ENCODE measurements around the gene CUX1.
"Not testable (repeated sequence)": the region's sequence is repeated elsewhere in the genome, so short reads cannot be mapped to it uniquely, and the experiment has no call there.

CUX1 gene

DNA sequence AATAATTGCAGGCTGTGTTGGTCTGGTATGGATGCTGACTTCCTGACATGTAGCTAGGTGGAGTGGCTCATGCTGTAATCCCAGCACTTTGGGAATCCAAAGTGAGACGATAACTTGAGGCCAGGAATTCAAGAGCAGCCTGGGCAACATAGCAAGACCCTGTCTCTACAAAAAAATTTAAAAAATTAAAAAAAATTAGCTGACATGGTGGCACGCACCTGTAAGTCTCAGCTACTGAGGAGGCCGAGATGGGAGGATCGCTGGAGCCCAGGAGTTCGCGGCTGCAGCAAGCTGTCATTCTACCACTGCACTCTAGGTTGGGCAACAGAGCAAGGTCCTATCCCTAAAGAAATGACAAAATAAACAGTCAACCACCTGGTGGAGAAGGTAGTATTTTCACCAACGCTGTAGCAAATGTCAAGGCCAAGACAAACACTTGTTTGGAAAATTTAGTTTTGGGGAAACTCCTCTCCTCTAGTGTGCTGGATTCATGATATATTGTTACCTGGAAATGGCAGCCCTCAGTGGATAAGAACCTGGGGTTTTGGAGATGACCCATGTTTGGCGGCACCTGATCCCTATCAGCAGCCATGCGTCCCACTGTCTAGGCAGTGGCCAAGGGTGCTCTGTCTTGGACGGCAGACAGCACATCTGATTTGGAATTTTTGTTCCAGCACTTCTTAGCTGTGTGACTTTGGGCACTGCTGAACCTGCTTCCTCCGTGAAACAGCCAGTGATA is 29.5 kb downstream of the CUX1 start:
- Histone ChIP-seq H3K9ac (ENCODE audit: low read length) (no peak overlapping the region), H3K27me3 (replicated peaks; ENCODE audit: control insufficient read depth, insufficient read depth, low read length) (no peaks in the 10 kb centered on the region), H3K36me3 (ENCODE audit: control insufficient read depth, insufficient read depth, low read length, severe bottlenecking) (peaks cover 5% of the 10 kb centered on the region), H3K9me3 (ENCODE audit: control insufficient read depth, low read length) (peaks cover 6% of the 10 kb centered on the region), H3K4me3 (ENCODE audit: low read length) (no peak overlapping the region), H3K4me1 (ENCODE audit: control insufficient read depth, insufficient read depth, low read length) (no peaks in the 10 kb centered on the region)
- no peak for DNase-seq (ENCODE audit: low read depth)

DNA sequence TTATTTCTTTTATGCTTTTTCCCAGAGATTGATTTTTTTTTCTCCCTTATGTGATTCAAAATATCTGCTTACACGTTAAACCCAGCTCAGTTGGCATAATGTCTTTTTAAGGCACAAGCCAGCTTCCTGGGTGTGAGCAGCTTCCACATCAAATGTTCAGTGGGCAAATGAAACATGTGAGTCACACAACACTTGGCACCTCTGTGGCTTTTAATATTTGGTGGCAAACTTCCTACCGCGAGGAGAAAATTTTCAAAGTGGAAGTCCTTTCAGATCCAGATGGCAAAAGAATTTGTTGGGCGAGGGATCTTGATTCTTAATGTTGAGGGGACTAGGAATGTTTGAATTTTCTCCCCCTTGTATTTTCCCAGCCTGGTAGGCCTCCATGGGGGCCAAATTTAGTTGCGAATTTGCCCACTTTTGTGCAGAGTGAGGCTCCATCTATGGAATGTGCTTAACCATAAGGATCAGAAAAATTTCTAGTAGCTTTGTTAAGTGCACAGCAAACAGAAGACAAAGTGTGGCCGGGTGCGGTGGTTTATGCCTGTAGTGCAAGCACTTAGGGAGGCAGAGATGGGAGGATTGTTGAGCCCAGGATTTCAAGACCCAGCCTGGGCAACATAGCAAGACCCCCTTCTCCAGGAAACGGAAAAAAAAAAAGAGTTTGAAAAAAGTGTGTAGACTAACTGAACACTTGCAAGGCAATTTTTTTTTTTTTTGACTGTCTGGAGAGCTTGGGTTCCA is 31.0 kb downstream of the CUX1 start:
- no peaks in the 10 kb centered on the region for H3K4me1 ChIP-seq (ENCODE audit: control insufficient read depth, insufficient read depth, low read length)
- H3K27me3 ChIP-seq (replicated peaks; ENCODE audit: control insufficient read depth, insufficient read depth, low read length), result no peaks in the 10 kb centered on the region
- no peak for DNase-seq (ENCODE audit: low read depth)
- H3K9ac ChIP-seq (ENCODE audit: low read length), result no peak overlapping the region
- no peak overlapping the region for H3K4me3 ChIP-seq (ENCODE audit: low read length)
- H3K9me3 ChIP-seq (ENCODE audit: control insufficient read depth, low read length), result peaks cover 6% of the 10 kb centered on the region
- peaks cover 5% of the 10 kb centered on the region for H3K36me3 ChIP-seq (ENCODE audit: control insufficient read depth, insufficient read depth, low read length, severe bottlenecking)

DNA sequence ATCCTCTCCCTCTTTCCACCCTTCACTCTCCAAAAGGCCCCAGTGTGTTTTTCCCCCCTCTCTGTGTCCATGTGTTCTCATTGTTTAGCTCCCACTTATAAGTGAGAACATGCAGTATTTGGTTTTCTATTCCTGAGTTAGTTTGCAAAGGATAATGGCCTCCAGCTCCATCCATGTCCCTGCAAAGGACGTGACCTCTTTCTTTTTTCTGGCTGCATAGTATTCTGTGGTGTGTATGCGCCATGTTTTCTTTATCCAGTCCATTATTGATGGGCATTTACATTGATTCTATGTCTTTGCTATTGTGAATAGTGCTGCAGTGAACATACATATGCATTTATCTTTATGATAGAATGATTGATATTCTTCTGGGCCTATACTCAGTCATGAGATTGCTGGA is 31.9 kb downstream of the CUX1 start:
- not testable (repeated sequence) for H3K36me3 ChIP-seq (ENCODE audit: control insufficient read depth, insufficient read depth, low read length, severe bottlenecking); DNase-seq (ENCODE audit: low read depth); H3K9ac ChIP-seq (ENCODE audit: low read length); H3K4me3 ChIP-seq (ENCODE audit: low read length); H3K27me3 ChIP-seq (replicated peaks; ENCODE audit: control insufficient read depth, insufficient read depth, low read length); H3K9me3 ChIP-seq (ENCODE audit: control insufficient read depth, low read length); H3K4me1 ChIP-seq (ENCODE audit: control insufficient read depth, insufficient read depth, low read length)

DNA sequence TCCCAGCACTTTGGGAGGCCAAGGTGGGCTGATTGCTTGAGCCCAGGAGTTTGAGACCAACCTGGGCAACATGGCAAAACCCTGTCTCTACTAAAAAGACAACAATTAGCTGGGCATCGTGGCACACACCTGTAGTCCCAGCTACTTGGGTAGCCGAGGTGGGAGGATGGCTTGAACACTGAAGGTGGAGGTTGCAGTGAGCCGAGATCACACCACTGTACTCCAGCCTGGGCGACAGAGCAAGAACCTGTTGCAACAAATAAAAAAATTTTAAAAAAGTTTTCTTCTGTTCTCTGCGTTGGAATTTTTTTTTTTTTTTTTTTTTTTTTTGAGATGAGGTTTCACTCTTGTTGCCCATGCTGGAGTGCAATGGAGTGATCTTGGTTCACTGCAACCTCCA is 34.9 kb downstream of the CUX1 start:
- not testable (repeated sequence) for H3K9me3 ChIP-seq (ENCODE audit: control insufficient read depth, low read length); H3K4me1 ChIP-seq (ENCODE audit: control insufficient read depth, insufficient read depth, low read length); H3K4me3 ChIP-seq (ENCODE audit: low read length); H3K9ac ChIP-seq (ENCODE audit: low read length); H3K27me3 ChIP-seq (replicated peaks; ENCODE audit: control insufficient read depth, insufficient read depth, low read length); H3K36me3 ChIP-seq (ENCODE audit: control insufficient read depth, insufficient read depth, low read length, severe bottlenecking); DNase-seq (ENCODE audit: low read depth)

DNA sequence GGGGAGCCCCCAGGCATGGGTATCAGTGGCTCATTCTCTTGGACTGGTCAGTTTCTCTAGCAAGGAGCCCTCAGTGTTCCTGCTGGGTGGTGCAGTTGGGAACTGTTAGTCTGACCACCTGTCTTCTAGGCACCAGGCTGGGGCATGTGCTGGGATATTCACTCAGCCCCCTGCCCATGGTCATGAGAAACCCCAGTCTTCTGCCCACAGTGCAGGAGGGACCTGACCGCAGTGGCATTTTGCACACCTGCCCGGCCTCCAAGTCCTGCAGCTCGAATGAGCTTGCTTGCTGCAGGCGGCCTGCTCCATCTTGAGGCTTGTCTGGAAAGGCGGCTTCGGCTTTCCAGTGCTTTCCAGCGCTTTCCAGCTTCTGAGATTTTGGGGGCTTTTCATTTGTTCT is 36.3 kb downstream of the CUX1 start:
- H3K4me1 ChIP-seq (ENCODE audit: control insufficient read depth, insufficient read depth, low read length), result peaks cover 6% of the 10 kb centered on the region
- no peaks in the 10 kb centered on the region for H3K9me3 ChIP-seq (ENCODE audit: control insufficient read depth, low read length)
- H3K27me3 ChIP-seq (replicated peaks; ENCODE audit: control insufficient read depth, insufficient read depth, low read length), result no peaks in the 10 kb centered on the region
- DNase-seq (ENCODE audit: low read depth), result no peak
- H3K9ac ChIP-seq (ENCODE audit: low read length), result no peak overlapping the region
- no peaks in the 10 kb centered on the region for H3K36me3 ChIP-seq (ENCODE audit: control insufficient read depth, insufficient read depth, low read length, severe bottlenecking)
- no peak overlapping the region for H3K4me3 ChIP-seq (ENCODE audit: low read length)

DNA sequence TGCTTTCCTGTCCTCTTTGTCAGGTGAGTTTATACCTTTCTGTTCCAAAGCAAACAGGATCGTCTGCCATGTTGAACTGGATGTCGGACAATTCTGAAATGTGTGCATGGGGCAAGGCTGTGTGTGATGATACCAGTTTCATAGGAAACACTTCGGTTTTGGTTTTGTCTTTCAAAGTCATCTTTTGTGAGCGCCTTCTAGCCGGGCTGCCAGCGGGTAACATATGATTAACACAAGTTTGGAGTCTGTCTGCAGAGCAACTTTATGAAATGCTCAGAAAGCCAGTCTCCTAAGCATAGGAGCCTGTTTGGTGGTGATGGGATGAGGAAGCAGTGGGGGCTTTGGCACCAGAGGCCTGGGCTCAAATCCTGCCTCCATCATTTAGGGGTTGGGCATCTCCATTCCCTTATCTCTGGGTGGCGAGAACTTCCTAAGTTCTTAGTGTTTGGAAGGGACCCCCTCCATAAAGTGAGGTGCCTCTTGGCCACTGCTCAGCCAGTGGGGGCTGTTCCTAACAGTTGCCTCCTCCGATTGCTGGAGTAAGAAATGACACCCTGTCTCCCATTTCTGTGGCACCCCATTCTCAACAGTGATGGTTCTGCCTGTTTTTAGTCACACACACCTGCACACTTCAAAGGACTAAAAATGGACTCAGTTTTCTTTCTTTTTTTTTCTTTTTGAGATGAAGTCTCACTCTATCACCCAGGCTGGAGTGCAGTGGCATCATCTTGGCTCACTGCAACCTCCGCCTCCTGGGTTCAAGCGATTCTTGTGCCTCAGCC is 36.8 kb downstream of the CUX1 start:
- no peak overlapping the region for H3K9ac ChIP-seq (ENCODE audit: low read length)
- no peak for DNase-seq (ENCODE audit: low read depth)
- no peaks in the 10 kb centered on the region for H3K9me3 ChIP-seq (ENCODE audit: control insufficient read depth, low read length)
- H3K36me3 ChIP-seq (ENCODE audit: control insufficient read depth, insufficient read depth, low read length, severe bottlenecking), result no peaks in the 10 kb centered on the region
- peaks cover 10% of the 10 kb centered on the region for H3K4me1 ChIP-seq (ENCODE audit: control insufficient read depth, insufficient read depth, low read length)
- H3K27me3 ChIP-seq (replicated peaks; ENCODE audit: control insufficient read depth, insufficient read depth, low read length), result no peaks in the 10 kb centered on the region
- H3K4me3 ChIP-seq (ENCODE audit: low read length), result no peak overlapping the region

DNA sequence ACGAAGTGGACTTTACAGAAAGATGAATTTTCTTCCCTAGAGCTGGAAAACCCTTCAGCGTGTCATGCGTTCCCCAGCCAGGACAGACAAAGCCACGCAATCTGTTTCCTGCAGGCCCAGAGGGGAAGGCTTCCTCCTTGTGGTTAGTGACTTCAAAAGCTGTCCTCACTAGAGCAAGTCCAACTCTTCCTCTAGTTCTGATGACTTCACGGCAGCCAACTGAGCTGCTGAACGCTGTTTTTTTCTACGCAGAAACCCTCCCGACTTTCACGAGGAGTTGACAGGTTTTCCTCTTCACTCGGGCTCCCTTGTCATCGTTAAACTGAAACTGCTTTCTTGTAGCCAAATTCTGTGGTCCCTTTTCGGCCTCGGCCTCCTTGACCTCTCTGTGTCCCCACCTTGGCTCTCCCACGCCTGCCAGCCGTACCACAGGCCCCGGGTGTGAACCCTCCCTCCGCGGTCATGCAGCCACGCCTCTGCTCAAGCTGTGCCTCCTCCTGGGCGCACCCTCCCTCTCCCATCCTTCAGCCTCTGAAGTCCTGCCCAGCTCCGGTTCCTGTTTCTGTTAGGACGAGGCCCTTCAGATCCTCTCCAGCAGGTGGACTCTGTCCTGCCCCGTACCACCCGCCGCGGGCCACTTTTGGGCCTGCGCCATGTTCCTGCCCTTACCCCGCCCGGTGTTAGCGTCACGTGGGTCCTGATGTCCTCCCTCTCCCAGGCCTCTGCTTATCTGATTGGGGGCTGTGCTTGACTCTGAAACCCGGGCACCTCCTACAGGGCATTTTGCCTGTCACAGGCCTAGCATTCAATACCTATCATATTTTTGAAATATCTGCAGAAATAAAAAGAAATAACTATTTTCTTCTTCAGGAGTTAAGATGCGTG is 39.3 kb downstream of the CUX1 start:
- Histone ChIP-seq H3K9me3 (ENCODE audit: control insufficient read depth, low read length) (no peaks in the 10 kb centered on the region), H3K9ac (ENCODE audit: low read length) (peak overlapping the region; percentile 57), H3K27me3 (replicated peaks; ENCODE audit: control insufficient read depth, insufficient read depth, low read length) (no peaks in the 10 kb centered on the region), H3K36me3 (ENCODE audit: control insufficient read depth, insufficient read depth, low read length, severe bottlenecking) (no peaks in the 10 kb centered on the region), H3K4me1 (ENCODE audit: control insufficient read depth, insufficient read depth, low read length) (peaks cover 22% of the 10 kb centered on the region), H3K4me3 (ENCODE audit: low read length) (peak overlapping the region; percentile 64)
- DNase-seq (ENCODE audit: low read depth), result peak; percentile 82

DNA sequence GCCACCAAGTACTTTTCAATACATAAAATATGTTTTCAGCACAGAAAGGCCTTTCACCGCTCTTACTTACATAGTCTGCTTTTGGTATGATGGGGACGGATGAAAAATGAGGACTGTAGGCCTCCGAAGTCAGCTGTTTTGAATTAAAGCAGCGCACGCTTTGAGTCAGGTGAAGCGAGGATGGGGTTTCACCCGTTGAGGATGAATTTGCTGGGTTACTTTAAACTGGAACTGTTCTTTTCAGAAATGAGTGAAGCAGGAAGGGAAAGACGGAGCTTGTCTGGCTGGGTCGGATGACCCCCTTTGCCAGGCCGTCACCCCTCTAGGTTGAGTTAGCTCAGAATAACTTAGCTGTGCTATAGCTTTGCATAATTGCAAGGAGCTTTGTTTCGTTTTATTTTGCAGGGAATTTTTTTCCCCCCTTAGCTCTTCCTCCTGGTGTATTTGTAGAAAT is 40.0 kb downstream of the CUX1 start:
- Histone ChIP-seq H3K4me1 (ENCODE audit: control insufficient read depth, insufficient read depth, low read length) (peaks cover 22% of the 10 kb centered on the region), H3K36me3 (ENCODE audit: control insufficient read depth, insufficient read depth, low read length, severe bottlenecking) (no peaks in the 10 kb centered on the region), H3K4me3 (ENCODE audit: low read length) (peak overlapping the region; percentile 64), H3K9me3 (ENCODE audit: control insufficient read depth, low read length) (no peaks in the 10 kb centered on the region), H3K27me3 (replicated peaks; ENCODE audit: control insufficient read depth, insufficient read depth, low read length) (no peaks in the 10 kb centered on the region), H3K9ac (ENCODE audit: low read length) (no peak overlapping the region)
- peak; percentile 55 for DNase-seq (ENCODE audit: low read depth)

DNA sequence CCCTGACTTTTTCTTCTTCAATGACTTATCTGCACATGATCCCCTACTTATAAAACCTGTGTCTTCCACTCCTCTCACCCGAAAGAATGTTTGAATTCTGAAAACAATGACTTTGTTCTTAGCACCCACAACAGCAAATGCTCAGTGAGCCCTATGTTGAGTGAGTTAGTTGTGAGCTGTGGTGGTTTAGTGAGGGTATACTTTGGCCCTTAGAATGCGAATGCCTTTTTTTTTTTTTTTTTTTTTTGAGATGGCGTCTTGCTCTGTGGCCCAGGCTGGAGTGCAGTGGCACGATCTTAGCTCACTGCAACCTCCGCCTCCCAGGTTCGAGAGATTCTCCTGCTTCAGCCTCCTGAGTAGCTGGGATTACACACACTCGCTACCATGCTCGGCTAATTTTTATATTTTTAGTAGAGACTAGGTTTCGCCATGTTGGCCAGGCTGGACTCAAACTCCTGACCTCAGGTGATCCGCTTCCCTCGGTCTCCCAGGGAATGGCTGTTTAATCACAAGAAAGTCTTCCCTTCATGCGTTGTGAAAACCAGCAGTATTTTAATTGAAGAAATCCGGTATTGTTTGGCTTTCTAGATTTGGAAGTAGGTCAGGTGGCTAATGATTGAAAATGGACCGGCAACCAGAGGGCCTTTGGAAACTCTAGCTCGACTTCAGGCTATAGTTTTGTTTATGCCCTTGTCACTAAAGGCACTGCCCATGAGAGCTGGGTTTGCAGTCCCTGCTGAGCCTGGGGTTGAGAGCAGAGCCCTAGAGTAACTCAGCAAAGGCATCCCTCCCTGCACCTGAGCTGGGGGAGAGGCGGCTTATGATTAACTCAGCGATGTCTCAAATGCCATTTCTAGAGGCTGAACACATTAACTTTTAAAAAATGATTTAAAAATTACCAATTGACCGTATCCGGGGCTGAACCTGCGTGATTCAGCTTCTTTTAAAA is 41.3 kb downstream of the CUX1 start:
- H3K4me1 ChIP-seq (ENCODE audit: control insufficient read depth, insufficient read depth, low read length), result peaks cover 22% of the 10 kb centered on the region
- no peaks in the 10 kb centered on the region for H3K36me3 ChIP-seq (ENCODE audit: control insufficient read depth, insufficient read depth, low read length, severe bottlenecking)
- DNase-seq (ENCODE audit: low read depth), result no peak
- no peak overlapping the region for H3K9ac ChIP-seq (ENCODE audit: low read length)
- no peaks in the 10 kb centered on the region for H3K27me3 ChIP-seq (replicated peaks; ENCODE audit: control insufficient read depth, insufficient read depth, low read length)
- H3K9me3 ChIP-seq (ENCODE audit: control insufficient read depth, low read length), result no peaks in the 10 kb centered on the region
- peak overlapping the region; percentile 59 for H3K4me3 ChIP-seq (ENCODE audit: low read length)
